ENCODE data around the gene PRM1. TPM values are rescaled to one million over a fixed set of nuclear protein-coding genes. Genes with fewer than 3 reads are reported as not detected.

PRM1 gene
- total and polyA plus RNA-seq, 2 of the 13 experiments (the other 11 are each of a cell fraction or from before 2014, with no cell fraction given): not detected

DNA sequence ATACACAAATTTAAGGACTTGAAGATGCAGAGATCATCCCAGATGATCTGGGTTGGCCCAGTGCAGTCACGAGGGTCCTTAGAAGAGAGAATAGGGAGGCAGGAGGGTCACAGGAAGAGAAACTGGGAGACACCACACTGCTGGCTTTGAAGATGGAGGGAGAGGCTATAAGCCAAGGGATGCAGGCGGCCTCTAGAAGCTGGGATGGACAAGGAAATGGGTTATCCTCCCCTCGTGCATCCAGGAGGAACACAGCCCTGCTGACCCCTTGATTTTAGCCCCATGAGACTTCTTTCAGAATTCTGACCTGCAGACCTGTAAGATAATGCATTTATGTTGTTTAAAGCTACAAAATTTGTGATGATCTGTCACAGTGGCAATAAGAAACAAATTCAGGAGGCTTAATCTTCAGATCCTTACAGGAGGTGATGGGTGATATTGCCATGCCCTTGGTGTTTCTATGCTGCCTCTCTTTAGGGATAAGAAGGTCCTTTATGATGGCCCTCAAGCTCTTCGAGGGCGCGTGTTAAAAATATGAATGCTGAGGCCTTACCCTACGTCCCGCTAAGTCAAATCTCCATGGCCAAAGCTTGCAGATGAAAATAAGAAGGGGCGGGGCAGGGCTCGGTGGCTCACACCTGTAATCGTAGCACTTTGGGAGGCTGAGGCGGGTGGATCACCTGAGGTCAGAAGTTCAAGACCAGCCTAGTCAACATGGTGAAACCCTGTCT lies 3.4 kb downstream of the PRM1 start (continued):
- TF ChIP-seq, protein P1, sequence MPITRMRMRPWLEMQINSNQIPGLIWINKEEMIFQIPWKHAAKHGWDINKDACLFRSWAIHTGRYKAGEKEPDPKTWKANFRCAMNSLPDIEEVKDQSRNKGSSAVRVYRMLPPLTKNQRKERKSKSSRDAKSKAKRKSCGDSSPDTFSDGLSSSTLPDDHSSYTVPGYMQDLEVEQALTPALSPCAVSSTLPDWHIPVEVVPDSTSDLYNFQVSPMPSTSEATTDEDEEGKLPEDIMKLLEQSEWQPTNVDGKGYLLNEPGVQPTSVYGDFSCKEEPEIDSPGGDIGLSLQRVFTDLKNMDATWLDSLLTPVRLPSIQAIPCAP (CRISPR knock-in tag; IDR thresholded peaks at IDR 0.05; ENCODE audit: low read depth): no peak
- no peak for TF ChIP-seq CEBPB (IDR thresholded peaks at IDR 0.05; ENCODE audit: borderline replicate concordance, low read depth, low read length)
- TF ChIP-seq, protein P2, sequence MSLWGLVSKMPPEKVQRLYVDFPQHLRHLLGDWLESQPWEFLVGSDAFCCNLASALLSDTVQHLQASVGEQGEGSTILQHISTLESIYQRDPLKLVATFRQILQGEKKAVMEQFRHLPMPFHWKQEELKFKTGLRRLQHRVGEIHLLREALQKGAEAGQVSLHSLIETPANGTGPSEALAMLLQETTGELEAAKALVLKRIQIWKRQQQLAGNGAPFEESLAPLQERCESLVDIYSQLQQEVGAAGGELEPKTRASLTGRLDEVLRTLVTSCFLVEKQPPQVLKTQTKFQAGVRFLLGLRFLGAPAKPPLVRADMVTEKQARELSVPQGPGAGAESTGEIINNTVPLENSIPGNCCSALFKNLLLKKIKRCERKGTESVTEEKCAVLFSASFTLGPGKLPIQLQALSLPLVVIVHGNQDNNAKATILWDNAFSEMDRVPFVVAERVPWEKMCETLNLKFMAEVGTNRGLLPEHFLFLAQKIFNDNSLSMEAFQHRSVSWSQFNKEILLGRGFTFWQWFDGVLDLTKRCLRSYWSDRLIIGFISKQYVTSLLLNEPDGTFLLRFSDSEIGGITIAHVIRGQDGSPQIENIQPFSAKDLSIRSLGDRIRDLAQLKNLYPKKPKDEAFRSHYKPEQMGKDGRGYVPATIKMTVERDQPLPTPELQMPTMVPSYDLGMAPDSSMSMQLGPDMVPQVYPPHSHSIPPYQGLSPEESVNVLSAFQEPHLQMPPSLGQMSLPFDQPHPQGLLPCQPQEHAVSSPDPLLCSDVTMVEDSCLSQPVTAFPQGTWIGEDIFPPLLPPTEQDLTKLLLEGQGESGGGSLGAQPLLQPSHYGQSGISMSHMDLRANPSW (CRISPR knock-in tag; IDR thresholded peaks at IDR 0.05; ENCODE audit: borderline replicate concordance): no peak
- TF ChIP-seq, protein P3, sequence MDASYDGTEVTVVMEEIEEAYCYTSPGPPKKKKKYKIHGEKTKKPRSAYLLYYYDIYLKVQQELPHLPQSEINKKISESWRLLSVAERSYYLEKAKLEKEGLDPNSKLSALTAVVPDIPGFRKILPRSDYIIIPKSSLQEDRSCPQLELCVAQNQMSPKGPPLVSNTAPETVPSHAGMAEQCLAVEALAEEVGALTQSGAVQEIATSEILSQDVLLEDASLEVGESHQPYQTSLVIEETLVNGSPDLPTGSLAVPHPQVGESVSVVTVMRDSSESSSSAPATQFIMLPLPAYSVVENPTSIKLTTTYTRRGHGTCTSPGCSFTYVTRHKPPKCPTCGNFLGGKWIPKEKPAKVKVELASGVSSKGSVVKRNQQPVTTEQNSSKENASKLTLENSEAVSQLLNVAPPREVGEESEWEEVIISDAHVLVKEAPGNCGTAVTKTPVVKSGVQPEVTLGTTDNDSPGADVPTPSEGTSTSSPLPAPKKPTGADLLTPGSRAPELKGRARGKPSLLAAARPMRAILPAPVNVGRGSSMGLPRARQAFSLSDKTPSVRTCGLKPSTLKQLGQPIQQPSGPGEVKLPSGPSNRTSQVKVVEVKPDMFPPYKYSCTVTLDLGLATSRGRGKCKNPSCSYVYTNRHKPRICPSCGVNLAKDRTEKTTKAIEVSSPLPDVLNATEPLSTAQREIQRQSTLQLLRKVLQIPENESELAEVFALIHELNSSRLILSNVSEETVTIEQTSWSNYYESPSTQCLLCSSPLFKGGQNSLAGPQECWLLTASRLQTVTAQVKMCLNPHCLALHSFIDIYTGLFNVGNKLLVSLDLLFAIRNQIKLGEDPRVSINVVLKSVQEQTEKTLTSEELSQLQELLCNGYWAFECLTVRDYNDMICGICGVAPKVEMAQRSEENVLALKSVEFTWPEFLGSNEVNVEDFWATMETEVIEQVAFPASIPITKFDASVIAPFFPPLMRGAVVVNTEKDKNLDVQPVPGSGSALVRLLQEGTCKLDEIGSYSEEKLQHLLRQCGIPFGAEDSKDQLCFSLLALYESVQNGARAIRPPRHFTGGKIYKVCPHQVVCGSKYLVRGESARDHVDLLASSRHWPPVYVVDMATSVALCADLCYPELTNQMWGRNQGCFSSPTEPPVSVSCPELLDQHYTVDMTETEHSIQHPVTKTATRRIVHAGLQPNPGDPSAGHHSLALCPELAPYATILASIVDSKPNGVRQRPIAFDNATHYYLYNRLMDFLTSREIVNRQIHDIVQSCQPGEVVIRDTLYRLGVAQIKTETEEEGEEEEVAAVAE (CRISPR knock-in tag; IDR thresholded peaks at IDR 0.05; ENCODE audit: borderline replicate concordance): no peak
- TF ChIP-seq, protein P4, sequence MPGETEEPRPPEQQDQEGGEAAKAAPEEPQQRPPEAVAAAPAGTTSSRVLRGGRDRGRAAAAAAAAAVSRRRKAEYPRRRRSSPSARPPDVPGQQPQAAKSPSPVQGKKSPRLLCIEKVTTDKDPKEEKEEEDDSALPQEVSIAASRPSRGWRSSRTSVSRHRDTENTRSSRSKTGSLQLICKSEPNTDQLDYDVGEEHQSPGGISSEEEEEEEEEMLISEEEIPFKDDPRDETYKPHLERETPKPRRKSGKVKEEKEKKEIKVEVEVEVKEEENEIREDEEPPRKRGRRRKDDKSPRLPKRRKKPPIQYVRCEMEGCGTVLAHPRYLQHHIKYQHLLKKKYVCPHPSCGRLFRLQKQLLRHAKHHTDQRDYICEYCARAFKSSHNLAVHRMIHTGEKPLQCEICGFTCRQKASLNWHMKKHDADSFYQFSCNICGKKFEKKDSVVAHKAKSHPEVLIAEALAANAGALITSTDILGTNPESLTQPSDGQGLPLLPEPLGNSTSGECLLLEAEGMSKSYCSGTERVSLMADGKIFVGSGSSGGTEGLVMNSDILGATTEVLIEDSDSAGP (CRISPR knock-in tag; IDR thresholded peaks at IDR 0.05; ENCODE audit: borderline replicate concordance): 0 out of 2 replicates have a peak, but pooled peaks have one; percentile 2
- no peak for TF ChIP-seq ZNF562 (CRISPR knock-in tag; IDR thresholded peaks at IDR 0.05; ENCODE audit: borderline replicate concordance)
- no peak for TF ChIP-seq KLF11 (CRISPR knock-in tag; IDR thresholded peaks at IDR 0.05)
- TF ChIP-seq, protein P5, sequence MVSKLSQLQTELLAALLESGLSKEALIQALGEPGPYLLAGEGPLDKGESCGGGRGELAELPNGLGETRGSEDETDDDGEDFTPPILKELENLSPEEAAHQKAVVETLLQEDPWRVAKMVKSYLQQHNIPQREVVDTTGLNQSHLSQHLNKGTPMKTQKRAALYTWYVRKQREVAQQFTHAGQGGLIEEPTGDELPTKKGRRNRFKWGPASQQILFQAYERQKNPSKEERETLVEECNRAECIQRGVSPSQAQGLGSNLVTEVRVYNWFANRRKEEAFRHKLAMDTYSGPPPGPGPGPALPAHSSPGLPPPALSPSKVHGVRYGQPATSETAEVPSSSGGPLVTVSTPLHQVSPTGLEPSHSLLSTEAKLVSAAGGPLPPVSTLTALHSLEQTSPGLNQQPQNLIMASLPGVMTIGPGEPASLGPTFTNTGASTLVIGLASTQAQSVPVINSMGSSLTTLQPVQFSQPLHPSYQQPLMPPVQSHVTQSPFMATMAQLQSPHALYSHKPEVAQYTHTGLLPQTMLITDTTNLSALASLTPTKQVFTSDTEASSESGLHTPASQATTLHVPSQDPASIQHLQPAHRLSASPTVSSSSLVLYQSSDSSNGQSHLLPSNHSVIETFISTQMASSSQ (IDR thresholded peaks at IDR 0.05; ENCODE audit: low read depth): no peak
- TF ChIP-seq, protein P5 (CRISPR knock-in tag; IDR thresholded peaks at IDR 0.05; ENCODE audit: borderline replicate concordance): no peak
- TF ChIP-seq, protein P6, sequence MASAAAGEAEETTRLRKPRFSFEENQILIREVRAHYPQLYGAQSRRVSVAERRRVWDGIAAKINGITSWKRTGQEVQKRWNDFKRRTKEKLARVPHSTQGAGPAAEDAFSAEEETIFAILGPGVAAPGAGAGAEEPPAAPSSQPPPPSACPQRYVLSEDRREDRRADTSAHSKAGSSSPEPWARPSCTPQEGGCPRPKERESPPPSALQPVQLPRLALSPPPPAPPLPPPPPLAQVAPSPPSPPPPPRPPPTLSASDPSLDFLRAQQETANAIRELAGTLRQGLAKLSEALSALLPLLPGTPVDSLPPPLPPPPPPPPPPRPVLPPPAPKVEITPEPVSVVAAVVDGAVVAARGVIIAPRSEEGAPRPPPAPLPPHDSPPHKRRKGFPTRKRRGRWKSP (CRISPR knock-in tag; IDR thresholded peaks at IDR 0.05): no peak
- no peak for TF ChIP-seq SIX4 (CRISPR knock-in tag; IDR thresholded peaks at IDR 0.05)
- no peak for TF ChIP-seq SNAI1 (CRISPR knock-in tag; IDR thresholded peaks at IDR 0.05; ENCODE audit: borderline replicate concordance)
